ENCODE measurements around the gene KRT82.
A peak's percentile ranks its signal among the peaks of the same experiment; 100 is the strongest.

KRT82 gene

GRCh38 chr12:52382854-52383253 is 23.3 kb downstream of the KRT82 start:
- no peak for DNase-seq (ENCODE audit: low read depth)

- no peak for DNase-seq (ENCODE audit: low read depth)
Observed at GRCh38 chr12:52381206-52381605, 24.9 kb downstream of the KRT82 start.

- DNase-seq (ENCODE audit: low read depth): peak; percentile 35
Observed at GRCh38 chr12:52380271-52380694, 25.9 kb downstream of the KRT82 start.

- DNase-seq (ENCODE audit: low read depth): no peak
Observed at GRCh38 chr12:52379536-52379935, 26.6 kb downstream of the KRT82 start.

GRCh38 chr12:52378091-52378490 is 28.0 kb downstream of the KRT82 start:
- DNase-seq (ENCODE audit: low read depth): no peak

- no peak for DNase-seq (ENCODE audit: low read depth)
Observed at GRCh38 chr12:52377266-52377665, 28.9 kb downstream of the KRT82 start.

- peak; percentile 90 for DNase-seq (ENCODE audit: low read depth)
Observed at GRCh38 chr12:52372216-52373154, 33.6 kb downstream of the KRT82 start.

GRCh38 chr12:52371716-52372115 is 34.4 kb downstream of the KRT82 start:
- no peak for DNase-seq (ENCODE audit: low read depth)

- peak; percentile 66 for DNase-seq (ENCODE audit: low read depth)
Observed at GRCh38 chr12:52370926-52371608, 35.1 kb downstream of the KRT82 start.

- DNase-seq (ENCODE audit: low read depth): no peak
Observed at GRCh38 chr12:52369809-52370208, 36.3 kb downstream of the KRT82 start.

- DNase-seq (ENCODE audit: low read depth): no peak
Observed at GRCh38 chr12:52369211-52369610, 36.9 kb downstream of the KRT82 start.

GRCh38 chr12:52368508-52368907 is 37.6 kb downstream of the KRT82 start:
- no peak for DNase-seq (ENCODE audit: low read depth)

- no peak for DNase-seq (ENCODE audit: low read depth)
Observed at GRCh38 chr12:52367876-52368275, 38.3 kb downstream of the KRT82 start.

- DNase-seq (ENCODE audit: low read depth): no peak
Observed at GRCh38 chr12:52366738-52367485, 39.2 kb downstream of the KRT82 start, which contains the start of gene KRT85. Gene KRT85 (minus strand): TSS chr12:52367481. CDS start chr12:52367405, 76 bp downstream.

- no peak for DNase-seq (ENCODE audit: low read depth)
Observed at GRCh38 chr12:52364901-52365489, 41.1 kb downstream of the KRT82 start.

GRCh38 chr12:52364061-52364460 is 42.1 kb downstream of the KRT82 start:
- DNase-seq (ENCODE audit: low read depth): no peak

GRCh38 chr12:52363111-52363679 is 42.9 kb downstream of the KRT82 start:
- no peak for DNase-seq (ENCODE audit: low read depth)

GRCh38 chr12:52362118-52362726 is 43.9 kb downstream of the KRT82 start:
- no peak for DNase-seq (ENCODE audit: low read depth)

GRCh38 chr12:52361553-52361952 is 44.6 kb downstream of the KRT82 start:
- no peak for DNase-seq (ENCODE audit: low read depth)

- DNase-seq (ENCODE audit: low read depth): no peak
Observed at GRCh38 chr12:52360663-52361271, 45.4 kb downstream of the KRT82 start.
